ENCODE data around the gene PSMG1. TPM values are rescaled to one million over a fixed set of nuclear protein-coding genes. Genes with fewer than 3 reads are reported as not detected.
A peak's percentile ranks its signal among the peaks of the same experiment; 100 is the strongest.

PSMG1 gene
- total RNA-seq, 1 donor from 2014 or later: 30.2 TPM

- no peak for DNase-seq (ENCODE audit: low read depth)
Measured at GRCh38 chr21:39188521-39189139, 5.4 kb upstream of the PSMG1 start.

GRCh38 chr21:39187141-39187540 lies 3.9 kb upstream of the PSMG1 start:
- no peak for DNase-seq (ENCODE audit: low read depth)

GRCh38 chr21:39186676-39187075 lies 3.4 kb upstream of the PSMG1 start:
- DNase-seq (ENCODE audit: low read depth): no peak

GRCh38 chr21:39185157-39185556 lies 1.9 kb upstream of the PSMG1 start:
- no peak for DNase-seq (ENCODE audit: low read depth)

- no peak for DNase-seq (ENCODE audit: low read depth)
Measured at GRCh38 chr21:39184050-39184980, 1.1 kb upstream of the PSMG1 start.

GRCh38 chr21:39182484-39183271 lies 573 bp downstream of the PSMG1 start:
- peak; percentile 43 for DNase-seq (ENCODE audit: low read depth)

- DNase-seq (ENCODE audit: low read depth): no peak
Measured at GRCh38 chr21:39182016-39182415, 1.2 kb downstream of the PSMG1 start.

GRCh38 chr21:39181205-39181818 lies 1.9 kb downstream of the PSMG1 start:
- no peak for DNase-seq (ENCODE audit: low read depth)

GRCh38 chr21:39180429-39181019 lies 2.7 kb downstream of the PSMG1 start:
- DNase-seq (ENCODE audit: low read depth): no peak

- DNase-seq (ENCODE audit: low read depth): no peak
Measured at GRCh38 chr21:39178421-39178820, 4.8 kb downstream of the PSMG1 start.

- peak; percentile 28 for DNase-seq (ENCODE audit: low read depth)
Measured at GRCh38 chr21:39176271-39176709, 7.0 kb downstream of the PSMG1 start.

- DNase-seq (ENCODE audit: low read depth): no peak
Measured at GRCh38 chr21:39175665-39176064, 7.6 kb downstream of the PSMG1 start.

- peak; percentile 38 for DNase-seq (ENCODE audit: low read depth)
Measured at GRCh38 chr21:39175154-39175553, 8.1 kb downstream of the PSMG1 start.

GRCh38 chr21:39173716-39174680 lies 9.3 kb downstream of the PSMG1 start:
- peak; percentile 66 for DNase-seq (ENCODE audit: low read depth)

GRCh38 chr21:39169906-39170305 lies 13.3 kb downstream of the PSMG1 start:
- no peak for DNase-seq (ENCODE audit: low read depth)

GRCh38 chr21:39168800-39169199 lies 14.5 kb downstream of the PSMG1 start:
- DNase-seq (ENCODE audit: low read depth): no peak

GRCh38 chr21:39164523-39164922 lies 18.7 kb downstream of the PSMG1 start:
- DNase-seq (ENCODE audit: low read depth): no peak

GRCh38 chr21:39161064-39161463 lies 22.2 kb downstream of the PSMG1 start:
- no peak for DNase-seq (ENCODE audit: low read depth)

GRCh38 chr21:39159342-39160063 lies 23.7 kb downstream of the PSMG1 start:
- peak; percentile 84 for DNase-seq (ENCODE audit: low read depth)
